ENCODE data around the gene ISG20L2. TPM values are rescaled to one million over a fixed set of nuclear protein-coding genes. Genes with fewer than 3 reads are reported as not detected.
"Not testable (repeated sequence)": the region's sequence is repeated elsewhere in the genome, so short reads cannot be mapped to it uniquely, and the experiment has no call there.

The ISG20L2 gene
- total and polyA plus RNA-seq, 2 donors (not counting 1 experiment from before 2014, with no cell fraction given): 5.8 to 23.6 TPM

DNA sequence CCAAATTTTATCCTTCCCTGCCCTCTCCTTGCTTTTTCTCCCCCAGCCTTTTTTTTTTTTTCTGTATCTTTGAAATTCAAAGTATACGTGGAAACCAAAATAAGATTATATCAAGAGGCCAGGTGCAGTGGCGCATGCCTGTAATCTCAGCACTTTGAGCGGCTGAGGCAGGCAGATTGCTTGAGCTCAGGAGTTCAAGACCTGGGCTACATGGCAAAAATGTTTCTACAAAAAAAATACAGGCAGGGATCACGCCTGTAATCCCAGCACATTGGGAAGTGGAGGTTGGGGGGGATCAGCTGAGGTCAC, 32.2 kb upstream of the ISG20L2 start:
- Histone ChIP-seq H2AFZ (ENCODE audit: low read length) (no peak overlapping the region), H3K27ac (ENCODE audit: insufficient read depth, low read length) (no peak overlapping the region), H3K9ac (ENCODE audit: insufficient read depth, low read length) (no peak overlapping the region), H3K27me3 (ENCODE audit: control insufficient read depth, insufficient read depth, low read length) (no peaks in the 10 kb centered on the region), H3K4me2 (ENCODE audit: extremely low read depth, insufficient read depth, low read length) (no peak overlapping the region), H3K4me3 (replicated peaks in 1 of 4; ENCODE audit: control extremely low read depth in 1 of 4, insufficient read depth in 1 of 4, low read depth in 3 of 4, low read length in 4 of 4) (no peak overlapping the region), H4K20me1 (ENCODE audit: control insufficient read depth, extremely low read depth, insufficient read depth, low read length) (no peaks in the 10 kb centered on the region), H3K4me1 (ENCODE audit: control insufficient read depth, extremely low read depth, insufficient read depth, low read length) (no peaks in the 10 kb centered on the region), H3K9me3 (ENCODE audit: control insufficient read depth, insufficient read depth, low read depth, low read length) (no peaks in the 10 kb centered on the region), H3K36me3 (ENCODE audit: control insufficient read depth, insufficient read depth, low read length) (no peaks in the 10 kb centered on the region), H3K79me2 (ENCODE audit: control insufficient read depth, insufficient read depth, low read length) (no peaks in the 10 kb centered on the region)
- TF ChIP-seq, protein P1, sequence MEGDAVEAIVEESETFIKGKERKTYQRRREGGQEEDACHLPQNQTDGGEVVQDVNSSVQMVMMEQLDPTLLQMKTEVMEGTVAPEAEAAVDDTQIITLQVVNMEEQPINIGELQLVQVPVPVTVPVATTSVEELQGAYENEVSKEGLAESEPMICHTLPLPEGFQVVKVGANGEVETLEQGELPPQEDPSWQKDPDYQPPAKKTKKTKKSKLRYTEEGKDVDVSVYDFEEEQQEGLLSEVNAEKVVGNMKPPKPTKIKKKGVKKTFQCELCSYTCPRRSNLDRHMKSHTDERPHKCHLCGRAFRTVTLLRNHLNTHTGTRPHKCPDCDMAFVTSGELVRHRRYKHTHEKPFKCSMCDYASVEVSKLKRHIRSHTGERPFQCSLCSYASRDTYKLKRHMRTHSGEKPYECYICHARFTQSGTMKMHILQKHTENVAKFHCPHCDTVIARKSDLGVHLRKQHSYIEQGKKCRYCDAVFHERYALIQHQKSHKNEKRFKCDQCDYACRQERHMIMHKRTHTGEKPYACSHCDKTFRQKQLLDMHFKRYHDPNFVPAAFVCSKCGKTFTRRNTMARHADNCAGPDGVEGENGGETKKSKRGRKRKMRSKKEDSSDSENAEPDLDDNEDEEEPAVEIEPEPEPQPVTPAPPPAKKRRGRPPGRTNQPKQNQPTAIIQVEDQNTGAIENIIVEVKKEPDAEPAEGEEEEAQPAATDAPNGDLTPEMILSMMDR (conservative IDR thresholded peaks at IDR 0.05 in 1 of 2, IDR thresholded peaks at IDR 0.05 in 1 of 2; ENCODE audit: low read depth in 1 of 2, low read length in 2 of 2): no peak
- no peak for TF ChIP-seq EZH2 (IDR thresholded peaks at IDR 0.05; ENCODE audit: low read length, missing control alignments)
- DNase-seq (ENCODE audit: low read depth in 2 of 2): no peak

DNA sequence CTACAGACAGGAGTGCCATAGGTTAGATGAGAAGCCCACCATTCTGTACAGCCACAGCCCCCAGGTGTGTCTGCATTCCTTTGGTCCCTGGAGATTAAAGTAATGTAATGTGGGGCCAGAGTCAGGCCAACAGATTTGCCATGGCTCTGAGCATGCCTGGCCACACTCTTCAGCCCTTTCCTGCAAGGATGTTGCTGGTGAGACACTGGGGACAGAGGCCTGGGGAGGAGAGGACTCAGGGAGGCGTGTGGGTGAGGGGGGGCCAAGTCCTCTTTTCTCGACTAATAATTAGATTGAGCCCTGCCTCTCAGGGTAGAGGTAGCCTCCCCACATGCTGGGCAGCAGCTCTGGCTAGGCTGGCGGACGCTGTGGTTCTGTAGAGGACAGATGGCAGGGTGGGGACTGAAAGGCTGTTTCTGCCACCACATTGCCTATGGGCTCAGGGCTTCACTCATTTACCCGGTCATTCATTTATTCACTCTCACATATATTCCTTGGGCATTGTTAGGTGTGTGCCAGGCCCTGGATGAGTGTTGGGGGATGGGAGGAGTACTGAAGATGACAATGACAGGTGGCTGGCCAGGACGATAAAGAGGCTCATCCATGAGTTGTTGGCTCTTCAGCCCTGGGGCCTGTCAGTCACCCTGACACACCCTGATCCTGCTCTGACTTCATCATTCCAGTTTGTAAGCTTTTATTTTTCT, 31.7 kb upstream of the ISG20L2 start:
- Histone ChIP-seq H3K27ac (ENCODE audit: insufficient read depth, low read length) (no peak overlapping the region), H3K4me2 (ENCODE audit: extremely low read depth, insufficient read depth, low read length) (no peak overlapping the region), H3K36me3 (ENCODE audit: control insufficient read depth, insufficient read depth, low read length) (no peaks in the 10 kb centered on the region), H2AFZ (ENCODE audit: low read length) (no peak overlapping the region), H3K4me1 (ENCODE audit: control insufficient read depth, extremely low read depth, insufficient read depth, low read length) (no peaks in the 10 kb centered on the region), H4K20me1 (ENCODE audit: control insufficient read depth, extremely low read depth, insufficient read depth, low read length) (no peaks in the 10 kb centered on the region), H3K79me2 (ENCODE audit: control insufficient read depth, insufficient read depth, low read length) (no peaks in the 10 kb centered on the region), H3K9ac (ENCODE audit: insufficient read depth, low read length) (no peak overlapping the region), H3K4me3 (replicated peaks in 1 of 4; ENCODE audit: control extremely low read depth in 1 of 4, insufficient read depth in 1 of 4, low read depth in 3 of 4, low read length in 4 of 4) (no peak overlapping the region), H3K9me3 (ENCODE audit: control insufficient read depth, insufficient read depth, low read depth, low read length) (no peaks in the 10 kb centered on the region), H3K27me3 (ENCODE audit: control insufficient read depth, insufficient read depth, low read length) (no peaks in the 10 kb centered on the region)
- TF ChIP-seq, protein P1 (conservative IDR thresholded peaks at IDR 0.05 in 1 of 2, IDR thresholded peaks at IDR 0.05 in 1 of 2; ENCODE audit: low read depth in 1 of 2, low read length in 2 of 2): no peak
- no peak for TF ChIP-seq EZH2 (IDR thresholded peaks at IDR 0.05; ENCODE audit: low read length, missing control alignments)
- no peak for DNase-seq (ENCODE audit: low read depth in 2 of 2)

DNA sequence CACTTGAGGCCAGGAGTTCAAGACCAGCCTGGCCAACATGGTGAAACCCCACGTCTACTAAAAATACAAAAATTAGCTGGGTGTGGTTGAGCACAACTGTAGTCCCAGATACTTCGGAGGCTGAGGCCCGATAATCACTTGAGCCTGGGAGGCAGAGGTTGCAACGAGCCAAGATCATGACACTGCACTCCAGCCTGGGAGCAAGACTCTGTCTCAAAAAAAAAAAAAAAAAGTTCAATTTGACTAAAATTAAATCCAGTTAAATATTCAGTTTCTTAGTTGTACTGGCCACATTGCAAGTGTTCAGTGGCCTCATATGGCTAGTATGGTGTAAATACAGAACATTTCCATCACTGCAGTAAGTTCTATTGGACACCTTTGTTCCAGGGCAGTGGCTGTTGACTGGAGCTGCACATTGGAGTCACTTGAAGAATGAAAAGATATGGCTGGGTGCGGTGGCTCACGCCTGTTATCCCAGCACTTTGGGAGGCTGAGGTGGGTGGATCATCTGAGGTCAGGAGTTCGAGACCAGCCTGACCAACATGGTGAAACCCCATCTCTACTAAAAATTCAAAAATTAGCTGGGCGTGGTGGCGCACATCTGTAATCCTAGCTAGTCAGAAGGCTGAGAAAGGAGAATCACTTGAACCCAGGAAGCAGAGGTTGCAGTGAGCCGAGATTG, 29.1 kb upstream of the ISG20L2 start:
- H3K4me3 ChIP-seq (replicated peaks in 1 of 4; ENCODE audit: control extremely low read depth in 1 of 4, insufficient read depth in 1 of 4, low read depth in 3 of 4, low read length in 4 of 4); H3K36me3 ChIP-seq (ENCODE audit: control insufficient read depth, insufficient read depth, low read length); H3K9ac ChIP-seq (ENCODE audit: insufficient read depth, low read length); DNase-seq (ENCODE audit: low read depth in 2 of 2); H3K9me3 ChIP-seq (ENCODE audit: control insufficient read depth, insufficient read depth, low read depth, low read length); H4K20me1 ChIP-seq (ENCODE audit: control insufficient read depth, extremely low read depth, insufficient read depth, low read length); H3K27me3 ChIP-seq (ENCODE audit: control insufficient read depth, insufficient read depth, low read length); H2AFZ ChIP-seq (ENCODE audit: low read length); H3K4me1 ChIP-seq (ENCODE audit: control insufficient read depth, extremely low read depth, insufficient read depth, low read length); H3K4me2 ChIP-seq (ENCODE audit: extremely low read depth, insufficient read depth, low read length); H3K27ac ChIP-seq (ENCODE audit: insufficient read depth, low read length); H3K79me2 ChIP-seq (ENCODE audit: control insufficient read depth, insufficient read depth, low read length): not testable (repeated sequence)

Measured in fibroblast of lung (primary cell).